Bronchial epithelial cell (primary cell): ENCODE results near the gene FAM120B. TPM values are rescaled to one million over a fixed set of nuclear protein-coding genes. Genes with fewer than 3 reads are reported as not detected.

ENCODE experiments used
- DNase-seq: peaks from one replicate; pipeline ENCODE4 v3.0.0-alpha.2; 2010; ENCODE audit warnings: low read depth
- FAIRE-seq: peaks from 2 replicates; lab custom pipeline; 2011; peaks lifted over from hg19 to GRCh38; lab: Jason Lieb, UNC
- H3K27me3 ChIP-seq: 2 replicates; pipeline ENCODE4 v1.5.1; 2011; ENCODE audit warnings: low read length; ENCODE audit not compliant: control insufficient read depth, insufficient read depth
- H3K36me3 ChIP-seq: 2 replicates; pipeline ENCODE4 v1.5.1; 2011; ENCODE audit warnings: low read length; ENCODE audit not compliant: control insufficient read depth, insufficient read depth
- H3K4me3 ChIP-seq: 2 replicates; pipeline ENCODE4 v1.5.1; 2011; ENCODE audit warnings: mild to moderate bottlenecking, low read depth, low read length, control low read depth
- CTCF ChIP-seq: IDR thresholded peaks from 2 replicates; pipeline ENCODE4 v1.5.1; 2011; ENCODE audit warnings: mild to moderate bottlenecking, moderate library complexity, low read length, control low read depth, inconsistent platforms; ENCODE audit not compliant: insufficient read depth, severe bottlenecking
- total RNA-seq: library from RNA; depleted of rRNA; stranded (reverse); fragments of >200 nt; gene quantifications from 2 replicates; pipeline ENCODE4 v1.2.1, GENCODE V29; 2014

Gene FAM120B
- total RNA-seq, 1 donor from 2014 or later: 7.1 TPM

- no peak for FAIRE-seq
- Histone ChIP-seq H3K36me3 (peaks cover 10% of the 10 kb centered on the region), H3K4me3 (peak within 1 kb of the TSS; percentile 54), H3K27me3 (peaks cover 2% of the 10 kb centered on the region)
- TF ChIP-seq CTCF: no peak
- peak; percentile 25 for DNase-seq
These were observed 16.0 kb upstream of the FAM120B start, which contains the start of gene DLL1 for GRCh38 chr6:170290296-170291128. TSS of gene DLL1 (minus strand) at chr6:170291078. CDS start at chr6:170290139, 939 bp downstream.

GRCh38 chr6:170291271-170292110 lies 15.1 kb upstream of the FAM120B start:
- peak overlapping the region; percentile 54 for H3K4me3 ChIP-seq
- TF ChIP-seq CTCF: peak; percentile 19
- H3K36me3 ChIP-seq: peaks cover 10% of the 10 kb centered on the region
- FAIRE-seq: no peak
- DNase-seq: peak; percentile 52
- peaks cover 2% of the 10 kb centered on the region for H3K27me3 ChIP-seq

GRCh38 chr6:170292111-170292406 lies 14.5 kb upstream of the FAM120B start:
- FAIRE-seq: no peak
- Histone ChIP-seq H3K36me3 (peaks cover 7% of the 10 kb centered on the region), H3K4me3 (no peak overlapping the region), H3K27me3 (peaks cover 2% of the 10 kb centered on the region)
- no peak for TF ChIP-seq CTCF
- DNase-seq: no peak

GRCh38 chr6:170292407-170293158 lies 14.0 kb upstream of the FAM120B start:
- TF ChIP-seq CTCF: no peak
- Histone ChIP-seq H3K27me3 (peaks cover 2% of the 10 kb centered on the region), H3K4me3 (no peak overlapping the region), H3K36me3 (peaks cover 6% of the 10 kb centered on the region)
- DNase-seq (peak; percentile 46), FAIRE-seq (no peak)

GRCh38 chr6:170293341-170294231 lies 13.0 kb upstream of the FAM120B start:
- peaks cover 2% of the 10 kb centered on the region for H3K27me3 ChIP-seq
- no peaks in the 10 kb centered on the region for H3K36me3 ChIP-seq
- TF ChIP-seq CTCF: no peak
- no peak overlapping the region for H3K4me3 ChIP-seq
- FAIRE-seq (no peak), DNase-seq (no peak)
